ENCODE measurements around the gene CCDC137.

DNA sequence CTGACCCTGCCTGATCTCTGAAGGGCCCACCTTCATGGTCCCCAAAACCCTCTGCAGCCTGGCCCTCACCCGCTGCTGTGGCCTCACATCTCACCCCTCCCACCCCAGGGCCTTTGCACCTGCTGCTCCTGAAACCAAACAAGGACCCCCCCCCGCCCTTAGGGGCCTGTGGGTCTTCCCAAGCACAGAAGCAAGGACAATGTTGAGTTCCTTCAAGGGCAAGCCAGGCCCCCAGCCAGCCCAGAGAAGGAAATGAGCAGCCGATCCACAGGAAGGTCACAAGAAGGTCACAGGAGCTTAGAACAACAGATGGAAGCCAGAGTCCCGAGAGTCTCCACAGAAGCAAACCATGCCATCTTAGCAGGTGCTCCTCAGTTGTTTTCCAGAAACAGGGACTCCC, 9.7 kb upstream of the CCDC137 start:
- TF ChIP-seq, protein P1, sequence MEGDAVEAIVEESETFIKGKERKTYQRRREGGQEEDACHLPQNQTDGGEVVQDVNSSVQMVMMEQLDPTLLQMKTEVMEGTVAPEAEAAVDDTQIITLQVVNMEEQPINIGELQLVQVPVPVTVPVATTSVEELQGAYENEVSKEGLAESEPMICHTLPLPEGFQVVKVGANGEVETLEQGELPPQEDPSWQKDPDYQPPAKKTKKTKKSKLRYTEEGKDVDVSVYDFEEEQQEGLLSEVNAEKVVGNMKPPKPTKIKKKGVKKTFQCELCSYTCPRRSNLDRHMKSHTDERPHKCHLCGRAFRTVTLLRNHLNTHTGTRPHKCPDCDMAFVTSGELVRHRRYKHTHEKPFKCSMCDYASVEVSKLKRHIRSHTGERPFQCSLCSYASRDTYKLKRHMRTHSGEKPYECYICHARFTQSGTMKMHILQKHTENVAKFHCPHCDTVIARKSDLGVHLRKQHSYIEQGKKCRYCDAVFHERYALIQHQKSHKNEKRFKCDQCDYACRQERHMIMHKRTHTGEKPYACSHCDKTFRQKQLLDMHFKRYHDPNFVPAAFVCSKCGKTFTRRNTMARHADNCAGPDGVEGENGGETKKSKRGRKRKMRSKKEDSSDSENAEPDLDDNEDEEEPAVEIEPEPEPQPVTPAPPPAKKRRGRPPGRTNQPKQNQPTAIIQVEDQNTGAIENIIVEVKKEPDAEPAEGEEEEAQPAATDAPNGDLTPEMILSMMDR (IDR thresholded peaks at IDR 0.05; ENCODE audit: insufficient read depth, low read length): no peak
- TF ChIP-seq, protein P2, sequence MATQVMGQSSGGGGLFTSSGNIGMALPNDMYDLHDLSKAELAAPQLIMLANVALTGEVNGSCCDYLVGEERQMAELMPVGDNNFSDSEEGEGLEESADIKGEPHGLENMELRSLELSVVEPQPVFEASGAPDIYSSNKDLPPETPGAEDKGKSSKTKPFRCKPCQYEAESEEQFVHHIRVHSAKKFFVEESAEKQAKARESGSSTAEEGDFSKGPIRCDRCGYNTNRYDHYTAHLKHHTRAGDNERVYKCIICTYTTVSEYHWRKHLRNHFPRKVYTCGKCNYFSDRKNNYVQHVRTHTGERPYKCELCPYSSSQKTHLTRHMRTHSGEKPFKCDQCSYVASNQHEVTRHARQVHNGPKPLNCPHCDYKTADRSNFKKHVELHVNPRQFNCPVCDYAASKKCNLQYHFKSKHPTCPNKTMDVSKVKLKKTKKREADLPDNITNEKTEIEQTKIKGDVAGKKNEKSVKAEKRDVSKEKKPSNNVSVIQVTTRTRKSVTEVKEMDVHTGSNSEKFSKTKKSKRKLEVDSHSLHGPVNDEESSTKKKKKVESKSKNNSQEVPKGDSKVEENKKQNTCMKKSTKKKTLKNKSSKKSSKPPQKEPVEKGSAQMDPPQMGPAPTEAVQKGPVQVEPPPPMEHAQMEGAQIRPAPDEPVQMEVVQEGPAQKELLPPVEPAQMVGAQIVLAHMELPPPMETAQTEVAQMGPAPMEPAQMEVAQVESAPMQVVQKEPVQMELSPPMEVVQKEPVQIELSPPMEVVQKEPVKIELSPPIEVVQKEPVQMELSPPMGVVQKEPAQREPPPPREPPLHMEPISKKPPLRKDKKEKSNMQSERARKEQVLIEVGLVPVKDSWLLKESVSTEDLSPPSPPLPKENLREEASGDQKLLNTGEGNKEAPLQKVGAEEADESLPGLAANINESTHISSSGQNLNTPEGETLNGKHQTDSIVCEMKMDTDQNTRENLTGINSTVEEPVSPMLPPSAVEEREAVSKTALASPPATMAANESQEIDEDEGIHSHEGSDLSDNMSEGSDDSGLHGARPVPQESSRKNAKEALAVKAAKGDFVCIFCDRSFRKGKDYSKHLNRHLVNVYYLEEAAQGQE (IDR thresholded peaks at IDR 0.05; ENCODE audit: insufficient replicate concordance, low read depth): no peak
- no peak for TF ChIP-seq POLR2AphosphoS5 (IDR thresholded peaks at IDR 0.05; ENCODE audit: low read depth)
- no peak for TF ChIP-seq GABPA (IDR thresholded peaks at IDR 0.05; ENCODE audit: low read depth)
- TF ChIP-seq SPI1 (IDR thresholded peaks at IDR 0.05; ENCODE audit: borderline replicate concordance, low read depth): no peak
